ENCODE results near the gene ADGRV1.

DNA sequence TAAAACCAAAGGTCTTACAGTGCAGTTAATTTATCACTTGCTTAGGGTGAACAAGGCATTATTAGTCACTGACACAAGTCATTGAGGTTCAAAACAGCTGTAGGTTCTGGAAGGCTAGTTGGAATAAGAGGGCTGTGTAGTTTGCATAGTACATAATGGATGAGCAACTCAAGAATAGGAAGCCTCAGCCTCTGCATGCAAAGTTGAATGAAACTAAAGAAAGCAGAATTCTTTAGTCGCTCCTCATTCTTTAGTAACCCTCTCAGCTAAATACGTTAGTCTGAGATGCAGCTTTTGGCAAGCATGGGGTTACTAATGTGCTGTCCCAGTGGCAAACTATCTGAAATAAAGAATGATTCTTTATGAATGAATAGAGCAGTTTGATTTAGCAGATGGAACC lies 74.2 kb downstream of the ADGRV1 start:
- TF ChIP-seq, protein P1, sequence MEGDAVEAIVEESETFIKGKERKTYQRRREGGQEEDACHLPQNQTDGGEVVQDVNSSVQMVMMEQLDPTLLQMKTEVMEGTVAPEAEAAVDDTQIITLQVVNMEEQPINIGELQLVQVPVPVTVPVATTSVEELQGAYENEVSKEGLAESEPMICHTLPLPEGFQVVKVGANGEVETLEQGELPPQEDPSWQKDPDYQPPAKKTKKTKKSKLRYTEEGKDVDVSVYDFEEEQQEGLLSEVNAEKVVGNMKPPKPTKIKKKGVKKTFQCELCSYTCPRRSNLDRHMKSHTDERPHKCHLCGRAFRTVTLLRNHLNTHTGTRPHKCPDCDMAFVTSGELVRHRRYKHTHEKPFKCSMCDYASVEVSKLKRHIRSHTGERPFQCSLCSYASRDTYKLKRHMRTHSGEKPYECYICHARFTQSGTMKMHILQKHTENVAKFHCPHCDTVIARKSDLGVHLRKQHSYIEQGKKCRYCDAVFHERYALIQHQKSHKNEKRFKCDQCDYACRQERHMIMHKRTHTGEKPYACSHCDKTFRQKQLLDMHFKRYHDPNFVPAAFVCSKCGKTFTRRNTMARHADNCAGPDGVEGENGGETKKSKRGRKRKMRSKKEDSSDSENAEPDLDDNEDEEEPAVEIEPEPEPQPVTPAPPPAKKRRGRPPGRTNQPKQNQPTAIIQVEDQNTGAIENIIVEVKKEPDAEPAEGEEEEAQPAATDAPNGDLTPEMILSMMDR (IDR thresholded peaks at IDR 0.05): no peak
- no peak for TF ChIP-seq POLR2A (IDR thresholded peaks at IDR 0.05)
